Calu3 (cell line): ENCODE measurements around the gene PVR. TPM values are rescaled to one million over a fixed set of nuclear protein-coding genes. Genes with fewer than 3 reads are reported as not detected.

Source experiments
- BruUV-seq: library from RNA; stranded (reverse); fragments of 400-500 nt; replicated peaks from 2 replicates; lab custom pipeline; 2021; lab: Mats Ljungman, UMichigan
- CTCF ChIA-PET: fragments of 300-600 bp; sonication (Branson Sonifier 250); formaldehyde crosslinking; loops from one replicate; lab custom pipeline; 2022; ENCODE audit warnings: antibody characterized with exemption; lab: Charles Lee
- DNase-seq: peaks from one replicate; pipeline ENCODE4 v3.0.0; 2022
- H3K27ac Mint-ChIP-seq: one replicate; pipeline ENCODE4 v1.8.0; 2022; ENCODE audit warnings: mixed read lengths; ENCODE audit not compliant: unreplicated experiment
- H3K27me3 Mint-ChIP-seq: one replicate; pipeline ENCODE4 v1.8.0; 2022; ENCODE audit warnings: mixed read lengths; ENCODE audit not compliant: unreplicated experiment
- H3K36me3 Mint-ChIP-seq: one replicate; pipeline ENCODE4 v1.8.0; 2022; ENCODE audit warnings: mild to moderate bottlenecking, moderate library complexity, mixed read lengths; ENCODE audit not compliant: insufficient read depth, unreplicated experiment
- H3K4me1 Mint-ChIP-seq: one replicate; pipeline ENCODE4 v1.8.0; 2022; ENCODE audit warnings: mild to moderate bottlenecking, low read depth, mixed read lengths; ENCODE audit not compliant: unreplicated experiment
- H3K4me3 Mint-ChIP-seq: one replicate; pipeline ENCODE4 v1.8.0; 2022; ENCODE audit warnings: mild to moderate bottlenecking, low read depth, moderate library complexity, mixed read lengths; ENCODE audit not compliant: unreplicated experiment
- H3K9me3 Mint-ChIP-seq: one replicate; pipeline ENCODE4 v1.8.0; 2022; ENCODE audit warnings: low read depth, mixed read lengths; ENCODE audit not compliant: unreplicated experiment
- CTCF ChIP-seq: fragments of 200-600 bp; IDR thresholded peaks from one replicate; pipeline ENCODE4 v1.8.0; 2022; ENCODE audit warnings: antibody characterized with exemption; ENCODE audit not compliant: unreplicated experiment
- intact Hi-C: fragments of 100-400 bp; cut with micrococcal nuclease; formaldehyde crosslinking; loops from one replicate; pipeline ENCODE4 v1.10.0; 2022; ENCODE audit not compliant: unreplicated experiment
- total RNA-seq: library from RNA; stranded (reverse); gene quantifications from 2 replicates; pipeline ENCODE4 v1.2.3, GENCODE V29; 2022

The PVR gene
- total RNA-seq, 1 experiment from 2014 or later: 215 TPM

GRCh38 chr19:44677019-44677811, 33.5 kb downstream of the PVR start:
- BruUV-seq: no TSS peak
- Mint-ChIP-seq H3K27ac (peak overlapping the region; percentile 33), H3K4me3 (no peak overlapping the region), H3K4me1 (peaks cover 23% of the 10 kb centered on the region), H3K27me3 (no peaks in the 10 kb centered on the region), H3K9me3 (no peaks in the 10 kb centered on the region), H3K36me3 (peaks cover 81% of the 10 kb centered on the region)
- CTCF ChIA-PET: interaction anchor here (0.8 to 1.0 kb wide), 4 partner anchors 14 to 106 kb away, joined by 3 to 4 read pairs (median 4); no protein-coding TSS in a partner anchor
- no peak for TF ChIP-seq CTCF
- intact Hi-C loops: no loop called here
- DNase-seq: no peak

GRCh38 chr19:44680536-44680935, 36.8 kb downstream of the PVR start:
- H3K9me3 Mint-ChIP-seq: peaks cover 3% of the 10 kb centered on the region
- CTCF ChIA-PET: interaction anchor here (0.7 kb wide), 1 partner anchor 110 kb away, joined by 3 read pairs; no protein-coding TSS in a partner anchor
- intact Hi-C loops: no loop called here
- H3K4me1 Mint-ChIP-seq: peaks cover 51% of the 10 kb centered on the region
- no peak for DNase-seq
- peaks cover 69% of the 10 kb centered on the region for H3K36me3 Mint-ChIP-seq
- H3K4me3 Mint-ChIP-seq: no peak overlapping the region
- H3K27ac Mint-ChIP-seq: no peak overlapping the region
- no peak for TF ChIP-seq CTCF
- no peaks in the 10 kb centered on the region for H3K27me3 Mint-ChIP-seq
- BruUV-seq: no TSS peak

- H3K27ac Mint-ChIP-seq: no peak overlapping the region
- intact Hi-C loops: no loop called here
- no peaks in the 10 kb centered on the region for H3K27me3 Mint-ChIP-seq
- BruUV-seq: no TSS peak
- DNase-seq: no peak
- no peak for TF ChIP-seq CTCF
- H3K4me3 Mint-ChIP-seq: no peak overlapping the region
- peaks cover 52% of the 10 kb centered on the region for H3K4me1 Mint-ChIP-seq
- CTCF ChIA-PET: interaction anchor here (1.1 kb wide), 1 partner anchor 111 kb away, joined by 4 read pairs; no protein-coding TSS in a partner anchor
- peaks cover 3% of the 10 kb centered on the region for H3K9me3 Mint-ChIP-seq
- peaks cover 61% of the 10 kb centered on the region for H3K36me3 Mint-ChIP-seq
Observed at GRCh38 chr19:44681992-44682790, 38.5 kb downstream of the PVR start.

- Mint-ChIP-seq H3K4me3 (no peak overlapping the region), H3K27ac (peak overlapping the region; percentile 4), H3K4me1 (peaks cover 46% of the 10 kb centered on the region), H3K36me3 (peaks cover 55% of the 10 kb centered on the region), H3K27me3 (no peaks in the 10 kb centered on the region), H3K9me3 (peaks cover 3% of the 10 kb centered on the region)
- no peak for DNase-seq
- CTCF ChIA-PET: interaction anchor here (0.6 to 1.3 kb wide), 3 partner anchors 95 to 112 kb away, joined by 3 to 4 read pairs (median 3); partner anchors contain the start of gene CBLC
- intact Hi-C loops: no loop called here
- no TSS peak for BruUV-seq
- no peak for TF ChIP-seq CTCF
Observed at GRCh38 chr19:44682807-44683206, 39.1 kb downstream of the PVR start.
